ENCODE data around the gene KAZN. TPM values are rescaled to one million over a fixed set of nuclear protein-coding genes. Genes with fewer than 3 reads are reported as not detected.
A peak's percentile ranks its signal among the peaks of the same experiment; 100 is the strongest.

KAZN gene
- total RNA-seq, 2 donors from 2014 or later, result 3.4 to 12.2 TPM

GRCh38 chr1:15155888-15156741 is 557.6 kb downstream of the KAZN start:
- ATAC-seq (no peak), DNase-seq (peak; percentile 52 to 75 (median 69))
- peak overlapping the region; percentile 97 to 99 (median 99) for H3K27ac ChIP-seq
- H3K36me3 ChIP-seq (replicated peaks in 1 of 2; ENCODE audit: insufficient read depth in 1 of 2, low read depth in 2 of 2), result no peaks in the 10 kb centered on the region
- no peaks in the 10 kb centered on the region for H3K9me3 ChIP-seq
- intact Hi-C loops (cut with DNase I), result no loop called here
- no peak for TF ChIP-seq CTCF (IDR thresholded peaks at IDR 0.05)
- TF ChIP-seq POLR2A (IDR thresholded peaks at IDR 0.05), result no peak
- H3K4me3 ChIP-seq, result no peak overlapping the region
- H3K27me3 ChIP-seq, result no peaks in the 10 kb centered on the region
- 17 to 25% methylated on average over 5 to 11 of the region's 11 CpGs for WGBS, 2 donors
- peaks cover 75% of the 10 kb centered on the region for H3K4me1 ChIP-seq

GRCh38 chr1:15156807-15157380 is 558.4 kb downstream of the KAZN start:
- peaks cover 75% of the 10 kb centered on the region for H3K4me1 ChIP-seq
- TF ChIP-seq POLR2A (IDR thresholded peaks at IDR 0.05) (no peak), CTCF (IDR thresholded peaks at IDR 0.05) (no peak)
- ATAC-seq (peak; percentile 11), DNase-seq (peak; percentile 68 to 84 (median 80))
- intact Hi-C loops (cut with DNase I), result no loop called here
- H3K36me3 ChIP-seq (replicated peaks in 1 of 2; ENCODE audit: insufficient read depth in 1 of 2, low read depth in 2 of 2), result no peaks in the 10 kb centered on the region
- no peaks in the 10 kb centered on the region for H3K9me3 ChIP-seq
- H3K27me3 ChIP-seq, result no peaks in the 10 kb centered on the region
- 21 to 31% methylated on average over 9 of the region's 9 CpGs for WGBS, 2 donors
- H3K4me3 ChIP-seq, result no peak overlapping the region
- peak overlapping the region; percentile 97 to 99 (median 99) for H3K27ac ChIP-seq

GRCh38 chr1:15157524-15158399 is 559.3 kb downstream of the KAZN start:
- no peaks in the 10 kb centered on the region for H3K27me3 ChIP-seq
- H3K4me1 ChIP-seq, result peaks cover 75% of the 10 kb centered on the region
- H3K4me3 ChIP-seq, result no peak overlapping the region
- no peaks in the 10 kb centered on the region for H3K9me3 ChIP-seq
- no peaks in the 10 kb centered on the region for H3K36me3 ChIP-seq (replicated peaks in 1 of 2; ENCODE audit: insufficient read depth in 1 of 2, low read depth in 2 of 2)
- intact Hi-C loops (cut with DNase I), result no loop called here
- DNase-seq (no peak), ATAC-seq (no peak)
- TF ChIP-seq POLR2A (IDR thresholded peaks at IDR 0.05) (no peak), CTCF (IDR thresholded peaks at IDR 0.05) (no peak)
- H3K27ac ChIP-seq, result peak overlapping the region; percentile 97 to 99 (median 99)
- WGBS, 2 donors, result 39 to 43% methylated on average over 16 to 17 of the region's 17 CpGs

- Histone ChIP-seq H3K27ac (peak overlapping the region; percentile 32 to 99 (median 98)), H3K4me3 (no peak overlapping the region), H3K36me3 (replicated peaks in 1 of 2; ENCODE audit: insufficient read depth in 1 of 2, low read depth in 2 of 2) (no peaks in the 10 kb centered on the region), H3K27me3 (no peaks in the 10 kb centered on the region), H3K9me3 (no peaks in the 10 kb centered on the region), H3K4me1 (peaks cover 81% of the 10 kb centered on the region)
- TF ChIP-seq CTCF (IDR thresholded peaks at IDR 0.05), result no peak
- TF ChIP-seq POLR2A (IDR thresholded peaks at IDR 0.05), result no peak
- intact Hi-C loops (cut with DNase I), result no loop called here
- no peak for ATAC-seq
- WGBS, 2 donors, result 28 to 37% methylated on average over 13 of the region's 13 CpGs
- no peak for DNase-seq
Measured at GRCh38 chr1:15158506-15159165, 560.2 kb downstream of the KAZN start.

All from body of pancreas (tissue), 4 donors.